ENCODE results near the gene RARRES2. TPM values are rescaled to one million over a fixed set of nuclear protein-coding genes. Genes with fewer than 3 reads are reported as not detected.

Gene RARRES2
- total and polyA plus RNA-seq, 2 of the 13 experiments (the other 11 are each of a cell fraction or from before 2014, with no cell fraction given), result 134 to 172 TPM

DNA sequence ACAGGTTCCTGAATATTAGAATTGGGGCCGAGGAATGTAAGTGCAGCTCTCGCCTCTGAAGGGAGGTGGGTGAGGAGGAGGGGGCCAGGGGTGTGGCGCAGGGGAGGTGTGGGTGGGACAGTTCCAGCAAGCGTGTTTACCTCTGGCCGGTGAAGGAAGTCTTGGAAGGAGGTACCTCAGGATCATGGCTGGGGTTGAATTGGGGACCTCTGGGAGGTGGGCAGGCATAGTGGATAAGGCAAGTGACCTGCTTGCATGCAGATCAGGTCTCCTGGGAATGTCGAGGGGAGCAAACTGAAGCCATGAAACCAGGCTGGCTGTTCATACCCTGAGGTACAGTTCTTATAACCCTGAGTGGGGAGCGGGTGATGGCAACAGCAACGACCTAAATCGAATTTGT, 39.7 kb upstream of the RARRES2 start:
- Histone ChIP-seq H4K20me1 (ENCODE audit: insufficient read depth, low read length) (peaks cover 3% of the 10 kb centered on the region; the same call in 1 of the 2 replicates), H3K36me3 (replicated peaks in 1 of 2; ENCODE audit: control insufficient read depth in 1 of 2, insufficient read depth in 2 of 2, low read length in 2 of 2) (no peaks in the 10 kb centered on the region), H3K4me3 (replicated peaks in 1 of 3; ENCODE audit: insufficient read depth in 1 of 3, low read depth in 2 of 3, low read length in 3 of 3) (no peak overlapping the region), H3K79me2 (ENCODE audit: insufficient read depth, low read length) (peaks cover 47% of the 10 kb centered on the region), H3K9ac (ENCODE audit: insufficient read depth, low read depth, low read length) (no peak overlapping the region), H3K4me2 (ENCODE audit: low read depth, low read length) (peak overlapping the region; percentile 90), H2AFZ (ENCODE audit: low read length) (no peak overlapping the region), H3K9me3 (ENCODE audit: low read length) (no peaks in the 10 kb centered on the region), H3K27ac (ENCODE audit: extremely low read length, insufficient read depth, low read length) (no peak overlapping the region), H3K4me1 (ENCODE audit: insufficient read depth, low read length) (peaks cover 86% of the 10 kb centered on the region), H3K27me3 (ENCODE audit: control insufficient read depth in 1 of 2, insufficient read depth in 2 of 2, low read length in 2 of 2) (no peaks in the 10 kb centered on the region)
- in situ Hi-C loops (cut with HindIII; ENCODE audit: extremely low pct_ligation_motif_present, low pct_unique_long_range_greater_than_20kb), result no loop called here
- 92% methylated on average over 9 of the region's 9 CpGs for WGBS (ENCODE audit: low lambda C conversion rate)
- CTCF ChIA-PET (ENCODE audit: low intra/inter-chr PET ratio, low total read pairs), result no interaction called here
- ATAC-seq, result no peak
- intact Hi-C loops (cut with micrococcal nuclease; ENCODE audit: unreplicated experiment), result no loop called here
- DNase-seq (ENCODE audit: low spot score), result no peak
- no TSS peak for BruUV-seq (replicated peaks)
- POLR2A ChIA-PET, result interaction anchor here (4.7 kb wide), 1 partner anchor 11 kb away, joined by 107 read pairs; the partner anchor contains the start of gene REPIN1
- TF ChIP-seq ZNF550 (CRISPR knock-in tag; IDR thresholded peaks at IDR 0.05; ENCODE audit: borderline replicate concordance), result no peak
- TF ChIP-seq, protein P1, sequence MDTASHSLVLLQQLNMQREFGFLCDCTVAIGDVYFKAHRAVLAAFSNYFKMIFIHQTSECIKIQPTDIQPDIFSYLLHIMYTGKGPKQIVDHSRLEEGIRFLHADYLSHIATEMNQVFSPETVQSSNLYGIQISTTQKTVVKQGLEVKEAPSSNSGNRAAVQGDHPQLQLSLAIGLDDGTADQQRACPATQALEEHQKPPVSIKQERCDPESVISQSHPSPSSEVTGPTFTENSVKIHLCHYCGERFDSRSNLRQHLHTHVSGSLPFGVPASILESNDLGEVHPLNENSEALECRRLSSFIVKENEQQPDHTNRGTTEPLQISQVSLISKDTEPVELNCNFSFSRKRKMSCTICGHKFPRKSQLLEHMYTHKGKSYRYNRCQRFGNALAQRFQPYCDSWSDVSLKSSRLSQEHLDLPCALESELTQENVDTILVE (CRISPR knock-in tag; IDR thresholded peaks at IDR 0.05), result no peak
- TF ChIP-seq SIN3B (IDR thresholded peaks at IDR 0.05; ENCODE audit: low read length), result no peak
- no peak for TF ChIP-seq NFKB2 (CRISPR knock-in tag; IDR thresholded peaks at IDR 0.05; ENCODE audit: borderline replicate concordance)
- FAIRE-seq, result no peak

DNA sequence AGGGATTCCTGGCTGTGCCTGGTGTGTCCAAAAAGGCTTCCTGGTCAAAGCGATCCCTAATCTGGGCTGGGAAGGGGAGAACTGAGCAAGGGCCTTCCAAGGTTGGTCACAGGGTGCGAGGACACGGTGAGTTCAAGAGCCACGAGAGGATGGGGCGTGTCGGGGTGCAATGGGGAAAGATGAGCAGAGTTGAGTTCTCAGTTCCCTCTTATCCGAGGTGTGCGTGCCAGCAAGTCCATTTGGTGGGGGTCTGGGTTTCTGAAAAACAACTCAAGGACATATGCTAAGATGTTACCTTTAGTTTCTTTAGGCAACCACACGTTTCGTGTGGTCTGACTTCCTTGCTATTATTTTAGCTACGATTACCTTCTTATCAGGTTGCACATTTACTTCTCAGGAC, 39.0 kb upstream of the RARRES2 start:
- H3K4me1 ChIP-seq (ENCODE audit: insufficient read depth, low read length), result peaks cover 85% of the 10 kb centered on the region
- BruUV-seq (replicated peaks), result no TSS peak
- TF ChIP-seq STAG1 (CRISPR knock-in tag; IDR thresholded peaks at IDR 0.05) (no peak), FOXA1 (IDR thresholded peaks at IDR 0.05) (no peak), FOXA1 (CRISPR knock-in tag; IDR thresholded peaks at IDR 0.05) (no peak), ZNF496 (CRISPR knock-in tag; IDR thresholded peaks at IDR 0.05; ENCODE audit: insufficient replicate concordance) (no peak), SIX4 (CRISPR knock-in tag; IDR thresholded peaks at IDR 0.05) (no peak)
- TF ChIP-seq, protein P2, sequence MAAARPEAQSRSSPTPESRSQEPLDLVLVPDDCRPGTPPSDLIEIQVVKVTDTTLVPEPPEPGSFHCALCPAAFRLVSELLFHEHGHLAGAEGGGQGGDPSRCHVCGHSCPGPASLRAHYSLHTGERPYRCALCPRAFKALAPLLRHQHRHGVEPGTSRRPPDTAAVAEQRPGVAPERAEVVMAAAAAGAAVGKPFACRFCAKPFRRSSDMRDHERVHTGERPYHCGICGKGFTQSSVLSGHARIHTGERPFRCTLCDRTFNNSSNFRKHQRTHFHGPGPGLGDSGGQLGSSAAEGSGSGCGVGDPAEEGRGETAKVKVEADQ (CRISPR knock-in tag; IDR thresholded peaks at IDR 0.05; ENCODE audit: borderline replicate concordance), result no peak
- TF ChIP-seq, protein P3, sequence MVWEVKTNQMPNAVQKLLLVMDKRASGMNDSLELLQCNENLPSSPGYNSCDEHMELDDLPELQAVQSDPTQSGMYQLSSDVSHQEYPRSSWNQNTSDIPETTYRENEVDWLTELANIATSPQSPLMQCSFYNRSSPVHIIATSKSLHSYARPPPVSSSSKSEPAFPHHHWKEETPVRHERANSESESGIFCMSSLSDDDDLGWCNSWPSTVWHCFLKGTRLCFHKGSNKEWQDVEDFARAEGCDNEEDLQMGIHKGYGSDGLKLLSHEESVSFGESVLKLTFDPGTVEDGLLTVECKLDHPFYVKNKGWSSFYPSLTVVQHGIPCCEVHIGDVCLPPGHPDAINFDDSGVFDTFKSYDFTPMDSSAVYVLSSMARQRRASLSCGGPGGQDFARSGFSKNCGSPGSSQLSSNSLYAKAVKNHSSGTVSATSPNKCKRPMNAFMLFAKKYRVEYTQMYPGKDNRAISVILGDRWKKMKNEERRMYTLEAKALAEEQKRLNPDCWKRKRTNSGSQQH (CRISPR knock-in tag; IDR thresholded peaks at IDR 0.05; ENCODE audit: low read depth), result no peak
- TF ChIP-seq, protein P4, sequence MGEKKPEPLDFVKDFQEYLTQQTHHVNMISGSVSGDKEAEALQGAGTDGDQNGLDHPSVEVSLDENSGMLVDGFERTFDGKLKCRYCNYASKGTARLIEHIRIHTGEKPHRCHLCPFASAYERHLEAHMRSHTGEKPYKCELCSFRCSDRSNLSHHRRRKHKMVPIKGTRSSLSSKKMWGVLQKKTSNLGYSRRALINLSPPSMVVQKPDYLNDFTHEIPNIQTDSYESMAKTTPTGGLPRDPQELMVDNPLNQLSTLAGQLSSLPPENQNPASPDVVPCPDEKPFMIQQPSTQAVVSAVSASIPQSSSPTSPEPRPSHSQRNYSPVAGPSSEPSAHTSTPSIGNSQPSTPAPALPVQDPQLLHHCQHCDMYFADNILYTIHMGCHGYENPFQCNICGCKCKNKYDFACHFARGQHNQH (CRISPR knock-in tag; IDR thresholded peaks at IDR 0.05), result no peak

More for the DNA sequence above, 39.0 kb upstream of the RARRES2 start:
- no peaks in the 10 kb centered on the region for H3K36me3 ChIP-seq (replicated peaks in 1 of 2; ENCODE audit: control insufficient read depth in 1 of 2, insufficient read depth in 2 of 2, low read length in 2 of 2)
- DNase-seq (ENCODE audit: low spot score) (no peak), ATAC-seq (no peak), FAIRE-seq (no peak)
- CTCF ChIA-PET (ENCODE audit: low intra/inter-chr PET ratio, low total read pairs), result no interaction called here
- H3K27me3 ChIP-seq (ENCODE audit: control insufficient read depth in 1 of 2, insufficient read depth in 2 of 2, low read length in 2 of 2), result no peaks in the 10 kb centered on the region
- H3K4me3 ChIP-seq (replicated peaks in 1 of 3; ENCODE audit: insufficient read depth in 1 of 3, low read depth in 2 of 3, low read length in 3 of 3), result peak overlapping the region; percentile 84 to 92 (median 92)
- H3K27ac ChIP-seq (ENCODE audit: extremely low read length, insufficient read depth, low read length), result no peak overlapping the region
- intact Hi-C loops (cut with micrococcal nuclease; ENCODE audit: unreplicated experiment), result no loop called here
- 80% methylated on average over 11 of the region's 11 CpGs for WGBS (ENCODE audit: low lambda C conversion rate)
- in situ Hi-C loops (cut with HindIII; ENCODE audit: extremely low pct_ligation_motif_present, low pct_unique_long_range_greater_than_20kb), result no loop called here
- H3K79me2 ChIP-seq (ENCODE audit: insufficient read depth, low read length), result peaks cover 46% of the 10 kb centered on the region
- peak overlapping the region; percentile 90 for H3K4me2 ChIP-seq (ENCODE audit: low read depth, low read length)
- POLR2A ChIA-PET, result interaction anchor here (0.8 to 4.7 kb wide), 4 partner anchors 8 to 25 kb away, joined by 3 to 107 read pairs (median 5); partner anchors contain the start of gene REPIN1
- H4K20me1 ChIP-seq (ENCODE audit: insufficient read depth, low read length), result peaks cover 3% of the 10 kb centered on the region; the same call in 1 of the 2 replicates
- peak overlapping the region; percentile 88 for H3K9ac ChIP-seq (ENCODE audit: insufficient read depth, low read depth, low read length)
- no peak overlapping the region for H2AFZ ChIP-seq (ENCODE audit: low read length)
- H3K9me3 ChIP-seq (ENCODE audit: low read length), result no peaks in the 10 kb centered on the region

Data from HepG2 (cell line).